SJSA1 (cell line): ENCODE data around the gene RPE. TPM values are rescaled to one million over a fixed set of nuclear protein-coding genes. Genes with fewer than 3 reads are reported as not detected.

ENCODE experiments used
- DNase-seq, 2 experiments: peaks; one replicate each; pipeline ENCODE4 v3.0.0-alpha.2; 2015 to 2020; ENCODE audit warnings: low spot score in 2 of 2, low read depth in 1 of 2
- H3K27ac ChIP-seq: fragments of 250-450 bp; sonication (Bioruptor Pico); 2 replicates; pipeline ENCODE4 v1.5.1; 2020; ENCODE audit warnings: mild to moderate bottlenecking, moderate library complexity
- H3K27me3 ChIP-seq: fragments of 250-450 bp; sonication (Bioruptor Pico); replicated peaks from 2 replicates; pipeline ENCODE4 v1.5.1; 2020; ENCODE audit warnings: mild to moderate bottlenecking, moderate library complexity
- H3K36me3 ChIP-seq: fragments of 250-450 bp; sonication (Bioruptor Pico); 2 replicates; pipeline ENCODE4 v1.5.1; 2020; ENCODE audit warnings: mild to moderate bottlenecking
- H3K4me1 ChIP-seq: fragments of 250-450 bp; sonication (Bioruptor Pico); replicated peaks from 2 replicates; pipeline ENCODE4 v1.6.1; 2021; ENCODE audit warnings: mild to moderate bottlenecking
- H3K4me3 ChIP-seq: fragments of 250-450 bp; sonication (Bioruptor Pico); 2 replicates; pipeline ENCODE4 v1.5.1; 2020; ENCODE audit warnings: mild to moderate bottlenecking
- H3K9me3 ChIP-seq: fragments of 250-450 bp; sonication (Bioruptor Pico); replicated peaks from 2 replicates; pipeline ENCODE4 v1.5.1; 2020; ENCODE audit warnings: mild to moderate bottlenecking
- total RNA-seq: library from RNA; depleted of rRNA; stranded (reverse); fragments of >200 nt; shearing (Covaris generic); gene quantifications from 2 replicates; pipeline ENCODE4 v1.2.3, GENCODE V29; 2014

RPE gene
- total RNA-seq, 1 experiment from 2014 or later = 87.3 TPM

GRCh38 chr2:209977386-209978239 lies 24.8 kb upstream of the RPE start:
- Histone ChIP-seq H3K27me3 (no peaks in the 10 kb centered on the region), H3K36me3 (no peaks in the 10 kb centered on the region), H3K4me3 (no peak overlapping the region), H3K4me1 (no peaks in the 10 kb centered on the region), H3K9me3 (no peaks in the 10 kb centered on the region), H3K27ac (no peak overlapping the region)
- peak in 1 of 2 experiments; percentile 13 for DNase-seq

- Histone ChIP-seq H3K4me3 (no peak overlapping the region), H3K4me1 (no peaks in the 10 kb centered on the region), H3K9me3 (no peaks in the 10 kb centered on the region), H3K27me3 (peaks cover 14% of the 10 kb centered on the region; the same call in 1 of the 2 replicates), H3K36me3 (no peaks in the 10 kb centered on the region), H3K27ac (no peak overlapping the region)
- no peak for DNase-seq
Observed at GRCh38 chr2:209984291-209984690, 18.1 kb upstream of the RPE start.

GRCh38 chr2:209985874-209986273 lies 16.6 kb upstream of the RPE start:
- Histone ChIP-seq H3K4me3 (no peak overlapping the region), H3K36me3 (no peaks in the 10 kb centered on the region), H3K9me3 (no peaks in the 10 kb centered on the region), H3K27ac (no peak overlapping the region), H3K27me3 (peaks cover 14% of the 10 kb centered on the region; the same call in 1 of the 2 replicates), H3K4me1 (no peaks in the 10 kb centered on the region)
- DNase-seq = no peak

GRCh38 chr2:209986415-209986814 lies 16.0 kb upstream of the RPE start:
- no peak for DNase-seq
- H3K9me3 ChIP-seq = no peaks in the 10 kb centered on the region
- H3K36me3 ChIP-seq = no peaks in the 10 kb centered on the region

GRCh38 chr2:209988010-209988409 lies 14.4 kb upstream of the RPE start:
- Histone ChIP-seq H3K27ac (no peak overlapping the region), H3K27me3 (peaks cover 14% of the 10 kb centered on the region; the same call in 1 of the 2 replicates), H3K4me1 (no peaks in the 10 kb centered on the region), H3K9me3 (no peaks in the 10 kb centered on the region), H3K4me3 (no peak overlapping the region), H3K36me3 (no peaks in the 10 kb centered on the region)
- no peak for DNase-seq

More at GRCh38 chr2:209986415-209986814, 16.0 kb upstream of the RPE start:
- H3K27me3 ChIP-seq = peaks cover 14% of the 10 kb centered on the region; the same call in 1 of the 2 replicates
- no peak overlapping the region for H3K27ac ChIP-seq
- no peak overlapping the region for H3K4me3 ChIP-seq
- no peaks in the 10 kb centered on the region for H3K4me1 ChIP-seq

DNA sequence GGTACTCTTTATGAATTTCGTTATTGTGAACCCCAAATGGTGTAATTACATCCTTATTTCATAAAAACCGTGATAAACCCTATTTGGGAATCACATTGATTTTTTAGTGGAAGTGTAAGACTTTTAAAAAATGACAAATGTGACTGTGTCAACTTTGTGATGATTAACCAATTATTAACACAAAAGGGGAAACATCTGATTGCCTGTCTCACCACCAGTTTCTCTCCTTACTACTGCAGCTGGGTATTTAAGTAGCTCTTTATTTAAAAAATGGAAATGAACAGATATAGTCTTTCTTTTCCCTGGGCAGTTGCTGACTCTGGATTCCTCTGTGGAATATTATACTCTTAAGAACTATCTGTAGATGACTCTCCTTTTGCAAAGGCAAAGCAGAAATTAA lies 11.6 kb upstream of the RPE start:
- H3K27me3 ChIP-seq = 0 out of 2 replicates have a peak, but pooled peaks cover 4% of the 10 kb centered on the region
- no peak overlapping the region for H3K4me3 ChIP-seq
- no peaks in the 10 kb centered on the region for H3K9me3 ChIP-seq
- H3K36me3 ChIP-seq = no peaks in the 10 kb centered on the region
- no peak for DNase-seq
- no peaks in the 10 kb centered on the region for H3K4me1 ChIP-seq
- no peak overlapping the region for H3K27ac ChIP-seq

DNA sequence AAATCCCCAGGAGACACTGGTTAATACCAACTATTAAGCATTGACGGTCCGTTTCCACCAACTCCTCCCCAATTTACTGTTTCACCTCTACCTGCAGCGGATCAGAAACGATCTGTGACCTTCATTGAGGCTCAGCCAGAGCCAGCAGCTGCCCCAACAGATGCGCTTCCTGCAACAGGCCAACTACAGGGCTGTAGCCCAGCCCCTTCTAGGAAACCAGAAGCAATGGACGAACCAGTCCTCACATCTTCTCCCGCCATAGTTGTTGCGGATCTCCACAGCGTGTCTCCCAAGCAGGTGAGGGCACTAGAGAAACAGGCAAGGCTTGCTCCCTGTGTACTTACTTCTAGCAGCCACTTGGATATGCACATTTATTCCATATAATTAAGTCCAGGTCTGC lies 8.5 kb upstream of the RPE start:
- Histone ChIP-seq H3K4me1 (no peaks in the 10 kb centered on the region), H3K27ac (no peak overlapping the region), H3K27me3 (no peaks in the 10 kb centered on the region), H3K36me3 (no peaks in the 10 kb centered on the region), H3K4me3 (no peak overlapping the region), H3K9me3 (no peaks in the 10 kb centered on the region)
- DNase-seq = no peak

GRCh38 chr2:209998596-209998995 lies 3.8 kb upstream of the RPE start:
- no peak for DNase-seq
- Histone ChIP-seq H3K4me1 (peaks cover 10% of the 10 kb centered on the region), H3K9me3 (no peaks in the 10 kb centered on the region), H3K27ac (no peak overlapping the region), H3K4me3 (no peak overlapping the region), H3K27me3 (no peaks in the 10 kb centered on the region), H3K36me3 (peaks cover 10% of the 10 kb centered on the region)

GRCh38 chr2:210000464-210001324 lies 1.7 kb upstream of the RPE start:
- H3K27me3 ChIP-seq = no peaks in the 10 kb centered on the region

GRCh38 chr2:210003359-210003758 lies 921 bp downstream of the RPE start:
- no peak for DNase-seq
- H3K27me3 ChIP-seq = no peaks in the 10 kb centered on the region
- H3K4me3 ChIP-seq = peak overlapping the region; percentile 87
- peaks cover 38% of the 10 kb centered on the region for H3K36me3 ChIP-seq
- peaks cover 16% of the 10 kb centered on the region for H3K4me1 ChIP-seq
- H3K9me3 ChIP-seq = no peaks in the 10 kb centered on the region
- no peak overlapping the region for H3K27ac ChIP-seq

More at GRCh38 chr2:210000464-210001324, 1.7 kb upstream of the RPE start:
- H3K36me3 ChIP-seq = peaks cover 22% of the 10 kb centered on the region
- no peaks in the 10 kb centered on the region for H3K9me3 ChIP-seq
- peaks cover 16% of the 10 kb centered on the region for H3K4me1 ChIP-seq
- no peak overlapping the region for H3K4me3 ChIP-seq
- no peak for DNase-seq
- H3K27ac ChIP-seq = no peak overlapping the region

DNA sequence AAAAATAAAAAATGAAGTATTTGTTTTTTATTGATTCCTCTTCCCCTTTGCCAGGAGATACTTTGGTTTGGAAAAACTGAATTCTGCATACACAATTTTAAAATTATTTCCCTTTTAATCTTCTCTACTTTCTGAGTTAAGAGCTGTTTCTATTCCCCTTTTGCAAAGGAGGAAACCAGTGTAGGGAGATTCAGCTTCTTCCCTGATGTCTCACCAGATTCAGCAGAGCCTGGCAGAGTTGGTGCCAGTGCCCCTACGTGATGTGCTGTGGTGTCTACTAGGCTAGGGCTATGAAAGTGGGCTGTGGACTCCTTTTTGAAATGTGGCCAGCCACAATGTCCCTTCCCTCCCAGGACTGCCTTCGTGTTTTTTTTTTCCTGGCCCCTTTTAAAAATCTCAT lies 2.4 kb downstream of the RPE start:
- Histone ChIP-seq H3K27me3 (no peaks in the 10 kb centered on the region), H3K27ac (no peak overlapping the region), H3K4me3 (no peak overlapping the region), H3K9me3 (no peaks in the 10 kb centered on the region), H3K36me3 (peaks cover 54% of the 10 kb centered on the region), H3K4me1 (peaks cover 16% of the 10 kb centered on the region)
- DNase-seq = no peak

DNA sequence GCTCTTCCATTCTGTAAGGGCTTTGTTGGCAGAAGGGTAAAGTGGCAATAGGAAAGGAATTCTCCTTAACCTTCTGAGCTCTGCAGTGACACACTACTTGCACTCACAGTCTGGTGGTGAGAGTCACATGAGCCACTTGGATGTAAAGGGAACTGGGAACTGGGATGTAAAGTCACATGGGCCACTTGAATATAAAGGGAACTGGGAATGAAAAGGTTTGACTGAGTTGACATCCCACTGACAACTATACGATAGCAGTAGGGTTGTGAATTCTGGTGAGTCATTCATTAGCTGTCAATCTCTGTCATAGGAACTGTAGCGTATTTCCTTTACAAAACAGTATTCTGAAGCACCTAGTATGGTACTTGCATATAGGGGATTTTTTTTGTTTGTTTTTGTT lies 5.5 kb downstream of the RPE start:
- Histone ChIP-seq H3K4me3 (no peak overlapping the region), H3K9me3 (no peaks in the 10 kb centered on the region), H3K27me3 (no peaks in the 10 kb centered on the region), H3K36me3 (peaks cover 79% of the 10 kb centered on the region), H3K4me1 (peaks cover 11% of the 10 kb centered on the region), H3K27ac (no peak overlapping the region)
- DNase-seq = no peak

- no peaks in the 10 kb centered on the region for H3K27me3 ChIP-seq
- H3K36me3 ChIP-seq = peaks cover 78% of the 10 kb centered on the region
- no peak overlapping the region for H3K27ac ChIP-seq
- no peaks in the 10 kb centered on the region for H3K9me3 ChIP-seq
- peaks cover 1% of the 10 kb centered on the region for H3K4me1 ChIP-seq
- DNase-seq = no peak
- no peak overlapping the region for H3K4me3 ChIP-seq
Observed at GRCh38 chr2:210009126-210009525, 6.7 kb downstream of the RPE start.

DNA sequence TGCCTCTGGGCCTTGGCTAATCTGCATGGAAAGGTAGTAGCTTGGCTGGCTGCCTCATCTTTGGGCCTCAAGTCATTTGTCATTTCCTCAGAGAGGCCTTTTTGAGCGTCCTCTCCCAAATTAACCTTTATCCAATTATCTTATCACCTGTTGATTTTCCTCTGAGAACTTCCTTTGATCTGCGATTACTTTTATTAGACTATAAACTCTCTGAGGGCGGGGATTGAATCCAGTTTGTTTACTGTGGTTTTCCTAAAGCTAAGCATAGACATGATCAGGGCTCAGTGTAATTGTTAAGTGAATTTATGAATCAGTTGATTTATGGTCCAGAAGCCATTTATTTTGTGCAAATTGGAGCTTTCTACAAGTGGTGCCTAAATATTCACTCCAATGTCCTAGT lies 7.5 kb downstream of the RPE start:
- H3K9me3 ChIP-seq = no peaks in the 10 kb centered on the region
- H3K4me1 ChIP-seq = no peaks in the 10 kb centered on the region
- no peak overlapping the region for H3K27ac ChIP-seq
- DNase-seq = no peak
- no peak overlapping the region for H3K4me3 ChIP-seq
- no peaks in the 10 kb centered on the region for H3K27me3 ChIP-seq
- peaks cover 77% of the 10 kb centered on the region for H3K36me3 ChIP-seq
